Measurements from ENCODE around the gene FCAR. TPM values are rescaled to one million over a fixed set of nuclear protein-coding genes. Genes with fewer than 3 reads are reported as not detected.

FCAR gene
- total and polyA plus RNA-seq, 2 of the 4 experiments (the other 2 are of a cell fraction), result not detected

GRCh38 chr19:54905421-54905802 lies 31.4 kb downstream of the FCAR start:
- Histone ChIP-seq H3K9me1 (ENCODE audit: insufficient read depth, low read length) (no peaks in the 10 kb centered on the region), H2AFZ (replicated peaks; ENCODE audit: low read length, poor library complexity) (no peak overlapping the region), H4K91ac (ENCODE audit: insufficient read depth, low read depth, low read length) (no peak overlapping the region), H2BK5ac (ENCODE audit: low read depth, low read length, poor library complexity, severe bottlenecking) (no peak overlapping the region), H2BK15ac (ENCODE audit: low read depth, low read length) (no peak overlapping the region), H3K27me3 (ENCODE audit: control insufficient read depth, insufficient read depth, low read length) (no peaks in the 10 kb centered on the region), H3K4me2 (ENCODE audit: low read depth, low read length) (no peak overlapping the region), H3K4me1 (ENCODE audit: control insufficient read depth, insufficient read depth, low read length) (no peaks in the 10 kb centered on the region), H3K79me1 (ENCODE audit: low read depth in 1 of 2, low read length in 2 of 2) (no peaks in the 10 kb centered on the region), H3K9ac (ENCODE audit: low read depth, low read length) (no peak overlapping the region), H3K23ac (ENCODE audit: low read depth, low read length) (no peak overlapping the region), H3K18ac (ENCODE audit: low read depth, low read length) (no peak overlapping the region), H2BK20ac (ENCODE audit: low read depth, low read length) (no peak overlapping the region), H3K56ac (ENCODE audit: extremely low read depth, insufficient read depth, low read length) (no peak overlapping the region), H3K36me3 (ENCODE audit: control insufficient read depth, insufficient read depth, low read length) (no peaks in the 10 kb centered on the region), H3K27ac (ENCODE audit: insufficient read depth, low read length) (no peak overlapping the region), H2BK120ac (ENCODE audit: low read depth, low read length) (no peak overlapping the region), H4K8ac (ENCODE audit: low read depth in 2 of 2, low read length in 2 of 2) (no peak overlapping the region), H3K4ac (ENCODE audit: low read depth, low read length) (no peak overlapping the region), H4K5ac (ENCODE audit: low read depth, low read length) (no peak overlapping the region), H3K14ac (replicated peaks; ENCODE audit: low read depth, low read length) (no peak overlapping the region), H3K4me3 (ENCODE audit: insufficient read depth, low read depth, low read length) (no peak overlapping the region), H2AK5ac (ENCODE audit: low read depth, low read length) (no peak overlapping the region), H4K20me1 (ENCODE audit: insufficient read depth, low read length) (no peaks in the 10 kb centered on the region), H3K9me3 (ENCODE audit: control insufficient read depth, insufficient read depth, low read length) (peaks cover 18% of the 10 kb centered on the region), H2AK9ac (replicated peaks; ENCODE audit: low read depth, low read length, poor library complexity) (no peak overlapping the region)
- no peak for ATAC-seq (ENCODE audit: low read depth)
- in situ Hi-C loops (cut with MboI; ENCODE audit: low sequenced_read_pairs), result no loop called here
- intact Hi-C loops (cut with micrococcal nuclease), result no loop called here
- BruUV-seq (replicated peaks), result no TSS peak
- no peak for DNase-seq
- POLR2A ChIA-PET (ENCODE audit: unreplicated experiment), result no interaction called here
- no CpG with 5 or more reads among the region's 5 CpGs for WGBS, 2 experiments (ENCODE audit: extremely low coverage in 2 of 2, insufficient read length in 1 of 2)
- dilution Hi-C loops (cut with HindIII; ENCODE audit: low sequenced_read_pairs, unreplicated experiment), result no loop called here
- CTCF ChIA-PET, result no interaction called here
- no peak for TF ChIP-seq RAD21 (IDR thresholded peaks at IDR 0.05; ENCODE audit: low read length)
- no peak for TF ChIP-seq RCOR1 (IDR thresholded peaks at IDR 0.05; ENCODE audit: insufficient replicate concordance, low read length)
- TF ChIP-seq RFX5 (IDR thresholded peaks at IDR 0.05; ENCODE audit: low read depth, low read length), result no peak
- TF ChIP-seq ELK1 (IDR thresholded peaks at IDR 0.05; ENCODE audit: borderline replicate concordance, low read depth, low read length), result no peak
- no peak for TF ChIP-seq SMC3 (IDR thresholded peaks at IDR 0.05; ENCODE audit: low read depth, low read length)
- TF ChIP-seq NFE2L2 (IDR thresholded peaks at IDR 0.05; ENCODE audit: low read depth, low read length), result no peak
- no peak for TF ChIP-seq POLR2A (IDR thresholded peaks at IDR 0.05; ENCODE audit: low read depth, low read length)
- no peak for TF ChIP-seq CTCF (conservative IDR thresholded peaks at IDR 0.05; ENCODE audit: low read depth, low read length)
- TF ChIP-seq CEBPB (IDR thresholded peaks at IDR 0.05; ENCODE audit: low read depth, low read length), result no peak
- TF ChIP-seq MAZ (IDR thresholded peaks at IDR 0.05; ENCODE audit: borderline replicate concordance, low read depth, low read length), result no peak
- no peak for TF ChIP-seq MXI1 (IDR thresholded peaks at IDR 0.05; ENCODE audit: borderline replicate concordance, low read depth, low read length)
